ENCODE measurements around the gene CPNE5.

DNA sequence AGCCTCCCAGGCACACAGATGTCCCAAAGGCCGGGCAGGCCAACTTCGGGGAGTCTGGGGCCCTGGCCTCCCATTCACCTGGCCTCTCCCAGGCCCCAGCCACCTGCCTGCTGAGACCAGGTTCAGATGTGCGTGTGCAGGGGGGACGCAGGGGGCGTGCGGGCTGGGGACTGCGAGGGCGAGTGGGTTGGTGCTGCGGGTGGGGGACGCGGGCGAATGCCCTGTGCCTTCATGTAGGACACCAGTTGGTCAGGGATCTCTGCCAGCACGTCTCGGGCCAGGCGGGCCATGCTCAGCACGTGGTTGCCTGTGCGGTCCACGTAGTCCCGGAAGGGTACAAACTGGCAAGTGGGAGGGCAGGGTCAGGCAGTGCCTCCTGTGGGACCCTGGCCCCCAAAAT is 97.1 kb downstream of the CPNE5 start:
- TF ChIP-seq, protein P1, sequence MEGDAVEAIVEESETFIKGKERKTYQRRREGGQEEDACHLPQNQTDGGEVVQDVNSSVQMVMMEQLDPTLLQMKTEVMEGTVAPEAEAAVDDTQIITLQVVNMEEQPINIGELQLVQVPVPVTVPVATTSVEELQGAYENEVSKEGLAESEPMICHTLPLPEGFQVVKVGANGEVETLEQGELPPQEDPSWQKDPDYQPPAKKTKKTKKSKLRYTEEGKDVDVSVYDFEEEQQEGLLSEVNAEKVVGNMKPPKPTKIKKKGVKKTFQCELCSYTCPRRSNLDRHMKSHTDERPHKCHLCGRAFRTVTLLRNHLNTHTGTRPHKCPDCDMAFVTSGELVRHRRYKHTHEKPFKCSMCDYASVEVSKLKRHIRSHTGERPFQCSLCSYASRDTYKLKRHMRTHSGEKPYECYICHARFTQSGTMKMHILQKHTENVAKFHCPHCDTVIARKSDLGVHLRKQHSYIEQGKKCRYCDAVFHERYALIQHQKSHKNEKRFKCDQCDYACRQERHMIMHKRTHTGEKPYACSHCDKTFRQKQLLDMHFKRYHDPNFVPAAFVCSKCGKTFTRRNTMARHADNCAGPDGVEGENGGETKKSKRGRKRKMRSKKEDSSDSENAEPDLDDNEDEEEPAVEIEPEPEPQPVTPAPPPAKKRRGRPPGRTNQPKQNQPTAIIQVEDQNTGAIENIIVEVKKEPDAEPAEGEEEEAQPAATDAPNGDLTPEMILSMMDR (IDR thresholded peaks at IDR 0.05), result no peak
- TF ChIP-seq POLR2A (IDR thresholded peaks at IDR 0.05), result no peak
